Esophagus (tissue), 2 donors: ENCODE data around the gene THUMPD2. TPM values are rescaled to one million over a fixed set of nuclear protein-coding genes. Genes with fewer than 3 reads are reported as not detected.

Experiments used
- H3K27ac ChIP-seq, 2 donors: one replicate each; pipeline ENCODE4 v1.5.1; 2013; ENCODE audit warnings: low read depth in 2 of 2, mild to moderate bottlenecking in 2 of 2, inconsistent platforms in 1 of 2, low read length in 1 of 2, moderate library complexity in 1 of 2
- H3K27me3 ChIP-seq, 2 donors: one replicate each; pipeline ENCODE4 v1.6.1; 2013; ENCODE audit warnings: low read length in 2 of 2, control low read depth in 1 of 2, mild to moderate bottlenecking in 1 of 2; ENCODE audit not compliant: insufficient read depth in 2 of 2, control insufficient read depth in 1 of 2
- H3K36me3 ChIP-seq, 2 donors: one replicate each; pipeline ENCODE4 v1.6.1; 2013; ENCODE audit warnings: low read length in 1 of 2; ENCODE audit not compliant: control insufficient read depth in 2 of 2, insufficient read depth in 2 of 2
- H3K4me1 ChIP-seq, 2 donors: one replicate each; pipeline ENCODE4 v1.6.1; 2013; ENCODE audit warnings: low read length in 1 of 2; ENCODE audit not compliant: control insufficient read depth in 2 of 2, insufficient read depth in 2 of 2
- H3K4me3 ChIP-seq, 2 donors: one replicate each; pipeline ENCODE4 v1.5.1; 2013; ENCODE audit warnings: low read length in 2 of 2, mild to moderate bottlenecking in 2 of 2, low read depth in 1 of 2, moderate library complexity in 1 of 2
- H3K9me3 ChIP-seq, 2 donors: one replicate each; pipeline ENCODE4 v1.6.1; 2013; ENCODE audit warnings: mild to moderate bottlenecking in 2 of 2, low read depth in 1 of 2, low read length in 1 of 2, moderate library complexity in 1 of 2; ENCODE audit not compliant: control insufficient read depth in 2 of 2, insufficient read depth in 1 of 2
- WGBS, 2 donors: extraction: QIAGEN DNeasy Blood & Tissue Kit; methylation state at CpG; one replicate each; pipeline ENCODE4 v1.1.7; 2013; 5-methylcytosine and 5-hydroxymethylcytosine counted together
- polyA plus RNA-seq, 2 donors: library from polyadenylated mRNA; stranded (reverse); fragments of 200-250 nt; gene quantifications; one replicate each; pipeline ENCODE4 v1.2.3, GENCODE V29; 2013
- donor health status: healthy with polysubstance abuse.
- donor health status: Bipolar disorder and iron deficiency.

The THUMPD2 gene
- polyA plus RNA-seq, 2 donors, result 8.7 to 11.5 TPM

DNA sequence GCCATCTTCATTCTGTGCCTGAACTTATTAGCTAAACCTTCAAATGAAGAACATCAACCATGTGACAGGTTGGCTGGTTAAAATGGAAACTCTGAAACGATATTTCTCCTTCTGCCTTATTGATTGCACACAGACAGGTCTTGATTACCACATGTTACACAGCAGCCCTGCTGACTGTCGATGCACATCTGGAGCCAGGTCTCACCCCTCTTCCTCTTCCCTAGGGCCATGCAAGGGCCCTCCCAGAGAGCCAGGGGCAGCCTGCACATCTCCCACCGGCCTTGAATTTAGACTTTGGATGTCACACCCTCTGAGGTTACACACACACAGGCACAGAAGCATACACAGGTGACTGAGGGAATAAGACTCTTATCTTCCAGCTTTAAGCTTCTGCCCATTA, 68.3 kb downstream of the THUMPD2 start:
- 69 to 85% methylated on average over 3 of the region's 3 CpGs for WGBS, 2 donors
- Histone ChIP-seq H3K27me3 (no peaks in the 10 kb centered on the region), H3K27ac (no peak overlapping the region), H3K9me3 (no peaks in the 10 kb centered on the region), H3K36me3 (no peaks in the 10 kb centered on the region), H3K4me1 (no peaks in the 10 kb centered on the region), H3K4me3 (no peak overlapping the region)

DNA sequence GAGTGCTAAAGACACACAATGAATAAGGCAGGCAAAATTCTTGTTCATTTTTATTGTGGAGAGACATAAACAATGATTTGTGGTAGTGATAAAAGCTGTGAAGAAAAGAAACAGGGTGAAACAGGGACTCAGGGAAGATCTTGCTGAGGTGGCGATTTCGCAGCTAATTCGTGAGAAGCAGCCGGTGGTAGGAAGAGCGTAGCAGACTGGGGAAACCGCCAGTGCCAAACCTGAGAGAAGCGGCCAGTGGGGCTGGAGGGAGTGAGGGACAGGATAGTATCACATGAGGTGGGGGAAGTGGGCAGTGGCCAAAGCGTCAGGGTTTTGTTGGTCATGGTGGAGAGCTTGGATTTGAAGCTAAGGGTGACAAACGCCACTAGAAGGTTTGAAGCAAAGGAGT, 71.1 kb downstream of the THUMPD2 start:
- H3K9me3 ChIP-seq, result no peaks in the 10 kb centered on the region
- H3K4me1 ChIP-seq, result peaks cover 0 to 3% of the 10 kb centered on the region in 2 donors
- H3K27ac ChIP-seq, result no peak overlapping the region
- H3K36me3 ChIP-seq, result no peaks in the 10 kb centered on the region
- WGBS, 2 donors, result 97 to 98% methylated on average over 9 of the region's 9 CpGs
- H3K4me3 ChIP-seq, result no peak overlapping the region
- H3K27me3 ChIP-seq, result no peaks in the 10 kb centered on the region

DNA sequence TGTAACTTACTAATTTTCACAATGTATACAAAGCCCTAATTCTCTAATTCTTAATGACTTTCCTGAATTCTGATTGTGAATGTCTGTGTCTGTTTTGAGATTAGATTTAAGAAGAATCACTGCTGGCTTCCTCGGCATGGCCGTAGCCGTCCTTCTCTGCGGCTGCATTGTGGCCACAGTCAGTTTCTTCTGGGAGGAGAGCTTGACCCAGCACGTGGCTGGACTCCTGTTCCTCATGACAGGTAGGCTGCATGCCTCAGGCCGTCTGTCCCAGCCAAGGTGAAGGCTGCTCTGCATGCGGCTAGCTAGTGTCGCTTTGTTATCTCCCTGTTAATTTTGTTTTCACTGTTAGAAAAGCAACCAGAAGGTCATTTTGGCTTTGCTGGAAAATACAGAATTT, 72.1 kb downstream of the THUMPD2 start:
- Histone ChIP-seq H3K4me3 (no peak overlapping the region), H3K4me1 (peaks cover 0 to 3% of the 10 kb centered on the region in 2 donors), H3K9me3 (no peaks in the 10 kb centered on the region), H3K27ac (no peak overlapping the region), H3K36me3 (no peaks in the 10 kb centered on the region), H3K27me3 (no peaks in the 10 kb centered on the region)
- 90 to 93% methylated on average over 8 of the region's 8 CpGs for WGBS, 2 donors

DNA sequence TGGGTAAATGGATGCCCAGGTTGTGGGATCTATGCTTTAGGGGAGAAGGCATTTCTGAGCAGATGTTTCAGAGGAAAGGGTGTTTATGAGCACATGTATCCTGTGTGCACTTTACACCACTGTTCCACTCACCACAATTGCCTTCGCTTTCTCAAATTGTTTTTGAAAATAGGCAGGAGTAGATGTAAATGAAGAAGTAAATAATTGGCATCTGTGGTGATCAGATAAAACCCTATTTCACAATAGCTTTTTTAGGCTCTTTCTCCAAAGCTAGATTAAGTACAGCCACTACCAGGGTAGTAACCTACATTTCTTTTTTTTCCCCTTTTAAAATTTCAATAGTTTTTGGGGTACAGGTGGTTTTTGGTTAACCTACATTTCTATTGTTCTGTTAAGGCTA, 72.7 kb downstream of the THUMPD2 start:
- 84 to 86% methylated on average over 1 of the region's 1 CpG for WGBS, 2 donors
- no peak overlapping the region for H3K4me3 ChIP-seq
- no peaks in the 10 kb centered on the region for H3K36me3 ChIP-seq
- no peaks in the 10 kb centered on the region for H3K27me3 ChIP-seq
- peaks cover 0 to 3% of the 10 kb centered on the region in 2 donors for H3K4me1 ChIP-seq
- no peaks in the 10 kb centered on the region for H3K9me3 ChIP-seq
- no peak overlapping the region for H3K27ac ChIP-seq

DNA sequence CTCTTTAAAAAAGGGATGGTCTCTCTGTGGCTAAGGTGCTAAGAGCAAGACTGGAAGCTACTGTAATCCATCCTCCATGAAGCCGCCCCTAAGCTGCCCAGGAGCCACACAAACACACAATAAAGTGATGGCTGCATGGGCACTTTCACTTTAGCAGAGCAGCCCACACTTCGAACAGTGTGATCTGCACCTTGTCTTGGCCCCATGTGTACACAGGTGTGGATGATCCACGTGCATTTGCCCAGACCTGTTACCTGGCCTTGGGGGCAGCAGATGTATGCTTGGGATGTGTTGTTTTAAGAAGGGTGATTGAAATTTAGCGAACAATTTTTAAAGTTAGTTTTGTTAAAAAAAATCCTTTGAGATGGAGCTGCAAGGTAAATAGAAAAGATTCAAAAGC, 73.4 kb downstream of the THUMPD2 start:
- no peaks in the 10 kb centered on the region for H3K9me3 ChIP-seq
- H3K36me3 ChIP-seq, result no peaks in the 10 kb centered on the region
- no peak overlapping the region for H3K27ac ChIP-seq
- H3K4me3 ChIP-seq, result no peak overlapping the region
- 45 to 58% methylated on average over 4 of the region's 4 CpGs for WGBS, 2 donors
- H3K27me3 ChIP-seq, result no peaks in the 10 kb centered on the region
- peaks cover 0 to 3% of the 10 kb centered on the region in 2 donors for H3K4me1 ChIP-seq

DNA sequence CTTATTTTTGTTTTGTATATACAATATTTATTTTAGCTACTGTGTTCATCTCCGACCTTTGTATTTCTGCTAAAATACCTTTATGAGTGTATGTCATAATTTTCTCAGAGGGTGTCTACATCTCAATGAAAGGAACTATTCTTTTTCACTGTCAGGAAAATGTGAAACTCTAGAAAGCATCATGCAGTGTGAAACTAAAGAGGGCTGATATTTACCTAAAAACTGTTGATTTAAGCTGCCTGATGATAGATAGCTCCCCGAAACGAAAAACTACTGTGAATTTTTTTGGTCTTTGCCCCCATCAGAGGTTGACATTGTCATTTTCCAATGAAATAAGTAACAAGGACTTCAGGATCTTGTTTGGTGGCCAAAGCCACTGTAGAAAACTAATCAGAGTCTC, 74.5 kb downstream of the THUMPD2 start:
- H3K27ac ChIP-seq, result no peak overlapping the region
- H3K4me3 ChIP-seq, result no peak overlapping the region
- no peaks in the 10 kb centered on the region for H3K36me3 ChIP-seq
- WGBS, 2 donors, result 83 to 87% methylated on average over 3 of the region's 3 CpGs
- peaks cover 0 to 3% of the 10 kb centered on the region in 2 donors for H3K4me1 ChIP-seq
- no peaks in the 10 kb centered on the region for H3K9me3 ChIP-seq
- H3K27me3 ChIP-seq, result no peaks in the 10 kb centered on the region

DNA sequence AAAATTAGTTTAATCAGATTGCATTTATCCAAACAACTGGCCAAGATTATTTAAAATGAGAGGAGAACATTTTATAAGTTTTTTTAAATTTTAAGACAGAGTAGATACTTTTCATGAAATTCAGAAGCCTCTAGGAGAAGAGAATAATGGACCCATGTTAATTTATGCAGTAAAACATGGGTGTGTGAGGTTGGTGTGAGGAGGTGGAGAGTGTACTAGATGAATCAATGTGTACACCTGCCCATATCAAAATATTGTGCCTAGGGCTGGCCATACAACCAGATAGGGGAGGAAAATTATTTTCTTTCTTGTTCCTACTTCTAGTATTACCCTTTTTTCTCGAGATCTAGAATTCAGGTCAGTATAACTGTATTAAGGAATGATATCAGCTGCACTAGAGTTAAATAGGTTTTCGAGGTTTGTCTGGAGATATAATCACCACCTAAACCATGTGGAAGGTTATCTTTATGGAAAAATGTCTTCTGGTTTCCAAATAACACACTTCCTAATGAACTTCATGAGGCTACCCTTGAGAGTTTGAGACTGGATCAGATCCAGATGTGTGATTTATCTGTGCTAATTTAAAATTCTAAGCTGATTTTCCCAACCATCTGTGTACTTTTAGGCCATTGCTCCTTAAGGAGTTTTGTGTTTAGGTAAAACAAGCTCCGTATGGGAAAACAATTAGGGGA, 75.7 kb downstream of the THUMPD2 start:
- no peak overlapping the region for H3K4me3 ChIP-seq
- WGBS, 2 donors, result 77 to 86% methylated on average over 3 of the region's 3 CpGs
- no peak overlapping the region for H3K27ac ChIP-seq
- H3K36me3 ChIP-seq, result no peaks in the 10 kb centered on the region
- no peaks in the 10 kb centered on the region for H3K27me3 ChIP-seq
- H3K9me3 ChIP-seq, result no peaks in the 10 kb centered on the region
- H3K4me1 ChIP-seq, result peaks cover 0 to 3% of the 10 kb centered on the region in 2 donors

DNA sequence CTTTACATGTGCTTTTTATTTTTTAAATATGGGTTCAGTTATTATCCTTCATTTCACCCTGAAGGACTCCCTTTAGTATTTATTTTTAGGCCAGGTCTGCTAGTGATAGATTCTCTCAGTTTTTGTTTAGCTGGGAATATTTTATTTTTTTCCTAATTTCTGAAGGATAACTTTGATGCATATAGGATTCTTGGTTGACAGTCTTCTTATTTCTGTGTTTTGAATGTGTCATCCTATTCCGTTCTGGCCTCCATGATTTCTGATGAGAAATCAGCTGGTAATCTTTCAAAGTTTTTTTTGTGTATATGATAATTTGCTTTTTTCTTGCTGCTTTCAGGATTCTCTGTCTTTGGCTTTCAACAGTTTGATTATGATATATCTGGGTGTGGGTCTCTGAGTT, 77.9 kb downstream of the THUMPD2 start:
- Histone ChIP-seq H3K27ac (no peak overlapping the region), H3K9me3 (no peaks in the 10 kb centered on the region), H3K27me3 (no peaks in the 10 kb centered on the region), H3K36me3 (no peaks in the 10 kb centered on the region), H3K4me1 (peaks cover 0 to 3% of the 10 kb centered on the region in 2 donors), H3K4me3 (no peak overlapping the region)
- 92 to 93% methylated on average over 1 of the region's 1 CpG for WGBS, 2 donors

DNA sequence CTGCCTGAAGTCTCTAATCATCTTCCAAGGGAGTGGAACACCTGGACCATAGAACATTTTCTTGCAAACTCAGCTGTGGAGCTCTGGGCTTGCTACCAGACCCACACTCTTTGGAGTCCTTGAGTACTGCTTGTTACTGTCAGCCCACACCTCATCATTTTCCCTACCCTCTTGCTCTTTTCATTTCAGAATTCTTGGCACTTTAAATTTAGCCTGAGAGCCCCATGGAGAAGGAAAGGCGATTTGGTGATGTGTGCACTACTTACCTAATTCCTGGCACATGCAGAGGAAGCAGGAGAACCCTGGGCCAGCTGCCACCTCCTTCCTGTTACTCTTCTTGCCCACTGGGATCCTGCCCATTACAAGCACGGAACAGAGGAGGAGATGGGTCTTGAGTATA, 81.6 kb downstream of the THUMPD2 start:
- Histone ChIP-seq H3K9me3 (no peaks in the 10 kb centered on the region), H3K4me3 (no peak overlapping the region), H3K27ac (no peak overlapping the region), H3K27me3 (no peaks in the 10 kb centered on the region), H3K4me1 (no peaks in the 10 kb centered on the region), H3K36me3 (no peaks in the 10 kb centered on the region)
- 29 to 47% methylated on average over 2 of the region's 2 CpGs for WGBS, 2 donors

DNA sequence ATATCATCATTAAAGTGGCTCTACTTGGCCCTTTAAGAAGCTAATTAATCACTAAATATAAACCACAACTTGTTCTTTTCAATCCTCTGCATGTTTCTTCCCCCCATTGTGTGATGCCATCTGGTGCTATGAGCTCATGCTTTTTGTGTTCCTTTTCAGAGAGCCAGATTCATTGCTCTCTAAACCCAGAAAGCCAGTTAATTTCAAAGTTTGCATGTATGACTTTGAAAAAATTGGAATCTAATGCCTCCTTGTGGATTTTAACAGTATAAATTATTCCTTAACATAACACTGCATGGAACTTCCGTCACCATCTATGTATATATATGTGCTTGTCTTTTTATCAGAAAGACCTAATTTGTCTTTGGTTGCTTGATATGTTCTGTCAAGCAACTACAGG, 82.2 kb downstream of the THUMPD2 start:
- 47 to 52% methylated on average over 1 of the region's 1 CpG for WGBS, 2 donors
- Histone ChIP-seq H3K4me3 (no peak overlapping the region), H3K9me3 (no peaks in the 10 kb centered on the region), H3K27ac (no peak overlapping the region), H3K27me3 (no peaks in the 10 kb centered on the region), H3K4me1 (no peaks in the 10 kb centered on the region), H3K36me3 (no peaks in the 10 kb centered on the region)
